Activated naive CD8-positive, alpha-beta T cell treated with anti-CD3 and anti-CD28 coated beads, Interleukin-2, amount 50 U/mL, for 16 hours (primary cell): ENCODE measurements around the gene ZNF333.

Source experiments
- DNase-seq: peaks from one replicate; pipeline ENCODE4 v3.0.0-alpha.2; 2020; ENCODE audit warnings: low read depth, low spot score

The ZNF333 gene

DNA sequence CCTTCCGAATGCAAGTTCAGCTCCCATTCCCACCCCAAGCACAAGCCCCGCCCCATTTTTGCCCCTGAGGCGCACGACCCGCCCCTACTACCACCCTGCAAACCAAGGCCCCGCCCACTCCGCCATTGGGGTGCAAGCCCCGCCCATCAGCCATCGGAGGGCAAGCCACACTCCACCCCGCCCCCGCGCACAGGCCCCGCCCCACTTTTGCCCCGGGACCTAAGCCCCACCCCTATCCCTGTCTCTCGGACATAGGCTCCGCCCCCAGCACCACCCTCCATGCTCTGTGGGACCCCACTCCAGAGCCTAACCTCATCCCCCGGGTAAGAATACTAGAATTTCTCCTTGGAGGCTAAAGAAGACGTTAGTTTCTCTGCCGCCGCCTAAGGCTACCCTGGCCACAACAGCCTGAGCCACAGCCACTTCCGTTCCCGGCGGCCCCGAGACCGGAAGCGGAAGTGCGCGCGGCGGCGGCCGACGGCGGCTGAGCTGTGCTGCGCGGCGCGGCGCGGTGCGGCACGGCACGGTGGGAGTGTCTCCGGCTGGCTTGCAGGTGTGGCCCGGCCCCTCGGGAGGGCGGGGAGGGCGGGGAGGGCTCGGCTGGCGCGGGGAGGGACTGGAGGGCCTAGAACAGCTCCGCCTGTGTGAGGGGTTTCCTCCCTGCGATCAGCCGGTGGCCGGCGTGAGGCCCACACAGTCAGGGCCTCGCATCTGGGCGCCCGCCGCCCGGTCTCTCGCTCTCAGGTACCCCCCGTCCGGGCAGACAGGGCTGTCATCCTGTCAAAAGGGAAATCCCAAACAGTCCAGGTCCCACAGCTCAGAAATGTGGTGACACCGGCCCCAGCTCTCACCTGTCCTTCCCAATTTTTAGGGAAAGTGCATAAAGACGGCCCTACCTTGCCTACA is at the start of gene ZNF333:
Gene ZNF333 (plus strand): TSS at position 451 of the 906 bp plus-strand sequence. CDS start 3,444 bp downstream, outside the sequence.
- peak; percentile 98 for DNase-seq

DNA sequence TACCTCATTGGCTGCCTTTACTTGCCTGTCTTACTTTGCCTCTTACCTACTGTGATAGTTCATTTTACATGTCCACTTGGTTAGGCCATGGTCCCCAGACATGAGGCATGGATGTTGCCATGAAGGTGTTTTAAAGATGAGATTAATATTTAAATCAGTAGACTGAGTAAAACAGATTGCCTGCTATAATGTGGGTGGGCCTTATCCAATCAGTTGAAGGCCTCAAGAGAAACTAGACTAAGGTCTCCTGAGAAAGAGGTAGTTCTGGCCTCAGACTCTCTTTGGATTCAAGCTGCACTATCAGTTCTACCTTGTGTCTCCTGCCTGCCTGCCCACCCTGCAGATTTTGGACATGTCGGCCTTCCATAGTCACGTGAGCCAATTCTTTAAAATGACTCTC is 41.3 kb upstream of the ZNF333 start:
- no peak for DNase-seq

DNA sequence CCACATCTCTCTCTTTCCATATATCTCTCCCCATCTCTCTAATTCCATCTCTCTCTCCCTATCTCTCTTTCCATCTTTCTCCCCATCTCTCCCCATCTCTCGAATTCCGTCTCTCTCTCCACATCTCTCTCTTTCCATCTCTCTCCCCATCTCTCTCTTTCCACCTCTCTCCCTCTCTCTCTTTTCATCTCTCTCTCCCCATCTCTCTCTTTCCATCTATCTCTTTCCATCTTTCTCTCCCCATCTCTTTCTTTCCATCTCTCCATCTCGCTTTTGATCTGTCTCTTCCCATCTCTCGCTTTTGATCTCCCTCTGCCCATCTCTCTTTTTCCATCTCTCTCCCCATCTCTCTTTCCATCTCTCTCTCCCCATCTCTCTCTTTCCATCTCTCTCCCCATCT is 40.8 kb upstream of the ZNF333 start:
- DNase-seq = no peak

DNA sequence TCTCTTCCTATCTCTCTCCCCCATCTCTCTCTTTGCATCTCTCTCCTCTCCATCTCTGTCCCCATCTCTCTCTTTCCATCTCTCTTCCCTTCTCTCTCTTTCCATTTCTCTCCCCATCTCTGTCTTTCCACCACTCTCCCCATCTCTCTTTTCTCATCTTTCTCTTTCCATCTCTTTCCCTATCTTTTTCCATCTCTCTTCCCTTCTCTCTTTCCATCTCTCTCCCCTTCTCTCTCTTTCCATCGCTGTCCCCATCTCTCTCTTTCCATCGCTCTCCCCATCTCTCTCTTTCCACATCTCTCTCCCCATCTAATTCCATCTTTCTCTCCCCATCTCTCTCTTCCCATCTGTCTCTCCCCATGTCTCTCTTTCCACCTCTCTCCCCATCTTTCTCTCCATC is 39.7 kb upstream of the ZNF333 start:
- DNase-seq = no peak

DNA sequence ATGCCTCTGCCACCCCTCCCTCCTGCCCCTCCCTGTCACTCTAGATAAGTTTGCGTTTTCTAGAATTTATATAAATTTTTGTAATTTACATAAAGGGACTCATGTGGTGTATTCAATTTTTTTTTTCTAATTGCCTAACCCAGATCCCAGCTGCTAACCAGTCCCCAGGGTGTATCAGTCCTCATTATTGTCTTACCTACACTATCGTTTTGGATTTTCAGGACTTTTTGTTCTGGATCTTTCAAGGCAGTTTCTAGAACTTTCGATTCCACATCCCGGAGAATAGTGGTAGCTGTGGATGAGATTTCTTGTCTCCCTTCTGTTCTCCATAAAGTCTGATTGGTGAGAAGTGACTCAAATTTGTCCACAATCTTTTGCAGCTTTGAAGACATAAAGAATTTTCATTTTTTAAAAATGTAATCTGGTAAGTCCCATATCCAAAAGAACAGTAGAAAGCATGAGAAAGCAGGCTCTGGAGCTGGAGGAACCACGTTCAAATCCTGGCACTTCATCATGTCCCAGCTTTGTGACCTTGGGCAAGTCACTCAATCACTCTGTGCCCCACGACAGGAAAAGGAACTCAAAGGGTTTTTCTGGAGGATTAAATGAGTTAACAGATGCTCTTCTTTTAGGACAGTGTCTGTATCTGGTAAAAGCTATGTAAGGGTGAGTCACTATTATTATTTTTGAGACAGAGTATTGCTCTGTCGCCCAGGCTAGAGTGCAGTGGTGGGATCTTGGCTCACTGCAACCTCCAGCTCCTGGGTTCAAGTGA is 34.9 kb upstream of the ZNF333 start:
- DNase-seq = no peak

DNA sequence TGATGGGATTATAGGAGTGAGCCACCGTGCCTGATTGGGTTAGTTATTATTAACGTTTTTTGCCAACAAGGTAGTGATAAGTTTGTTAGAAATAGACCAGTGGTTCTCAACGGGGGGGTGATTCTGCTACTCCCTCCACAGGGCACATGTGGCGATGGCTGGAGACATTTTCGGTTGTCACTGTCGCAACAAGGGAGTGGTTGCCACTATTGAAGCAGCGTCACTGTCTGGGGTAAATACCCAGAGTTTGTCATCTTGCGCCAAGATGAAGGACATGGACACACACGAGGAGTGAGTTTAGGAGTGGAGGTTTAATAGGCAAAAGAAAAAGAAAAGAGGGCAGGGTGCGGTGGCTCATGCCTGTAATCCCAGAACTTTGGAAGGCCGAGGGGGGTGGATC is 34.1 kb upstream of the ZNF333 start:
- no peak for DNase-seq

DNA sequence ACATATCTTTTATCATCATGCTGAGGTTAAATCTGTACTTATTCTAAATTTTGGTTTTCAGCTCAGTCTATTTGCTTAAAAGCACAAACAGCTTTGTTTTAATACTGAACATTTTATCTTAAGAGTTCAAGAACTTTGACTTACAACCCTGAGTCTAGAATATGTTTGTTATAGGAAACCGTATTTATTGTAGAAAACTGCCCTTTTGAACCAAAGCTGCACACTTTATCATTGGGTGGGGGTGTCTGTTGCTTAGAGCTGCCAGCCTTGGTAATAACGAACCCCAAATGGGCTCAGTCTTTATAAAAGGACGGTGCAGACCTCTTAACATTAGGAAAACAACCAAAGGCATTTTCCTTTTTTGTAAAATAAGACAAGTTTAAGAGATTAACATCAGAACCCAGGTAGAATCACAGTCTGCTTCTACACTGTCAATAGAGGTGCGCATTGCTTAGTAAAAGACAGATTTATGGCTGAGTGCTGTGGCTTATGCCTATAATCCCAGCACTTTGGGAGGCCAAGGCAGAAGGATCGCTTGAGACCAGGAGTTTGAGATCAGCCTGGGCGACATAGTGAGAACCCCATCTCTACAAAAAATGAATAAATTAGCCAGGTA is 29.9 kb upstream of the ZNF333 start:
- no peak for DNase-seq

DNA sequence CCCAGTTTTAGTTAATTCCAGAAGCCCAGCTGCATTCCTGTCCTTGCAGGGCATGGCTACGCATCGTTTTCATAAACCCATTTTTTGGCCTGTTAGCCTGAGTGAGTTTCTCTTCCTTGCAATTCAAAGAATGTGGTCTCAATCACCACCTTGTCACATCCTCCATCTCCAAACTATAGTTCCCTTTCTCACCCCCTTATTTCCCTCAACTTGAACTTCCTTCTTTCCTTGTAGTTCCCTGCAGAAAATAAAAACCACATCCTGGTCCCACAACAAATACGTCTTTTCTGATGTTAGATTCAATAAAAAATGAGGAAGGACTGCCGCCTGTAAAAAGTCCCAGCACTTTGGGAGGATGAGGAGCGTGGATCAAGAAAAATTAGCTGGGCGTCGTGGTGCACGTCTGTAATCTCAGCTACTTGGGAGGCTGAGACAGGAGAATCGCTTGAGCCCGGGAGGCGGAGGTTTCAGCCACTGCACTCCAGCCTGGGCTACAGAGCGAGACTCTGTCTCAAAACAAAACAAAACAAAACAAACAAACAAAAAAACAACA is 28.4 kb upstream of the ZNF333 start:
- DNase-seq = no peak

DNA sequence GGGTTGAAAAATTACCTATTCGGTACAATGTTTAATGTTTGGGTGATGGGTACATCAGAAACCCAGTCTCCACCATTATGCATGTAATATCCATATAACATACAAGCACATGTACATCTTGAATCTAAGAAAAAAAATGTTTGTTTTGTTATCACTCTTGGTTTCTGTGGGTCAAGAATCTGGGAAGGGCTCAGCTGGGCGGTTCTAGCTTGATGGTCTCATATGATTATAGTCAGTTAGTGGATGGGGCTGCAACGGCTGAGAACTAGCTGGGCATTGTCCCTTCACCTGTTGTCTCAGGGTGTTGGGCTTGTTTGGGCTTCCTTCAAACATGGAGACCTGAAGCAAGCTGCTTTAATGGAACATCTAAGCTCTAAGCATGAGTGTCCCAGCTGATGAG is 19.9 kb upstream of the ZNF333 start:
- no peak for DNase-seq

DNA sequence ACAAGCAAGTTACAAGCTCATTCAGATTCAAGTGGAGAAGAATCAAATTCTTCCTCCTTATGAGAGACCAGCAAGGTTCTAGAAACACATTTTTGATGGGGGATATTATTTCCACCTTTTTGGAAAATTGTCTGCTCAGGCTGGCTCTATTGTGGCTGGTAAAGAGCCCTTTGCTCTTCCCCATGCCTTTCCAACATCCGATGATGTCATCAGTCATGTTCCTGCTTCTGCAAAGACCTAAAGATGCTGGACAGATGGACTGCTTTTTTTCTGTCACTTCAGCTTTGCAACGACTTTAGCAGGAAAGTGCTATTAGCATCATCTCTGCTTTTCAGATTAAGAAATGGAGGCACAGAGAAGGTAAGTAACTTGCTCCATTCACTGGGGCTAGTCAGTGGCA is 19.4 kb upstream of the ZNF333 start:
- DNase-seq = no peak

DNA sequence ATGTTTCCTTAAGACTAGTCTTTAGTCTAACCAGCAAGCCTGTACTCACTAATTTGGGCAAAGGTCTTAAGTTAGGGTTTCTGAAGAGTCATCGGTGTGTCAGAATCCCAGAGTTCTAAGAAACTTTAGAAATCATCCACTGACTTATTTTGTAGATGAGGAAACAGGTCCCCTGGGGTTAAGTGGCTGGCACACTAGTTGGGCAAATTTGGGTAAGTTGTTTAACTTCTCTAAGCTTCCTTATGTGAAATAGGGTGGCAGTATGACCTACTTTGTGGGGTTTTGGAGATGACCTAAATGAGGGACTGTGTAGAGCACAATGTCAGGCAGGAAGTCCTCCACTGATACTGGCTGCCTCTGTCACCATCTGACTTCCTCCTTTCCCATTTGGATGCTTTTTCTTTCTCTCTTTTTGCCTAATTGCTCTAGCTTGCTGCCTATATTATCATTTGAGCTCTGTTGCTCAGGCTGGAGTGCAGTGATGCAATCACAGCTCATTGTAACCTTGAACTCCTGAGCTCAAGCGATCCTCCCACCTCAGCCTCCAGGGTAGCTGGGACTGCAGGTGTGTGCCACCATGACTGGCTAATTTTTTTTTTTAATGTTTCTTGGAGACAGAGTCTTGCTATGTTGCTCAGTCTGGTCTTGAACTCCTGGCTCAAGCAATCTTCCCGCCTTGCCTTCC is 17.5 kb upstream of the ZNF333 start:
- DNase-seq = no peak

DNA sequence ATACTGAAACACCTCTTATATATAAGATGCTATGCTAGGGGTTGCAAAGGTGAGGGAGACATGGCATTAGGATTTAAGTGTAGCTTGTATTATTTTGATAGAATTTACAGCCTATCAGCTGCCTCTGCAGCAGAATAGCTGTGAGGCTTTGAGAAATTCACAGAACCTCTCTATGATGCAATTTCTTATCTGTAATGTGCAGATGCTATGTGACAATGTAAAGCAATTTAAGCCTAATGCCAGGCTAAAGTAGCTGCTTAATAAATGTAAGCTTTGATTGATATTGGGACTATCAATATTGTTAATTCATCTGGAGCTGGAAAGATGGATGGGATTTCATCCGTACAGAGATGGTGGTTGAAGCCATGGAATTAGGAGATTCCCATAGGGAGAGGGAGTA is 16.8 kb upstream of the ZNF333 start:
- no peak for DNase-seq

DNA sequence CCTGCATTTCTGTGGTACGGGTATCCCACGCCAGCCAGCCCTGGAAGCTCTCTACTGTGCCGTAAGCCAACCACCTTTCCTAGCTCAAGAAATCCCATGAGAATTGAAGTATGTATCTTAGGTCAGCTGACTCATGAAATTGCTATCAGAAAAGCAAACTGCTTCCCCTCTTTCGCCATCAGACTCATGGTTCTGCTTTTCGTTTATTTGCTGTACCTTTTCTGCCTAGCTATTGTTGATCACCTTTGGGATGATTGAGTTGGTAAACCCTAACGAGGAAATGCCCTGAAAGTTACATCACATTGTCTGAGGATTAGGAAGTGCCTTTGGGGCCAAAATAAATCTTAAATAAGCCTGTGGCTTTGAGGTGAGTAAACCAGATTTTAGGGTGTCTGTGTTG is 15.1 kb upstream of the ZNF333 start, which contains the start of gene ADGRE3:
Gene ADGRE3 (minus strand): TSS at position 81 of the 400 bp plus-strand sequence. CDS start 74 bp downstream, at position 7.
- DNase-seq = no peak

DNA sequence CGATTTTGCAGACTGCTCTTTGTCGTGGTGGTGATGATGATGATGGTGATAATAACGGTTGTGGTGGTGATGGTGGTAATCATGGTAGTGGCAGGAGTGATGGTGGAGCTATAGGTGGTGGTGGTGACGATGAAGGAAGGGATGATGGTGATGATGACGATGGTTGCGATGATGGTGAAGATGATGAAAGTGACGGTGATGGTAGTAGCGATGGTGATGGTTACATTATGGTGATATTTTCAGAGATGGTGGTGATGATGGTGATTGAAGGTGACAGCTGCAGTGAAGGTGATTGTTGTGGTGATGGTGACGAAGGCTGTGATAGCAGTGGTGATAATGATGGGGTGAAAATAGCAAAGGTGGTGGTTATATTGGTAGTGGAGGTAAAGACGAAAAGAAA is 13.1 kb upstream of the ZNF333 start:
- no peak for DNase-seq

DNA sequence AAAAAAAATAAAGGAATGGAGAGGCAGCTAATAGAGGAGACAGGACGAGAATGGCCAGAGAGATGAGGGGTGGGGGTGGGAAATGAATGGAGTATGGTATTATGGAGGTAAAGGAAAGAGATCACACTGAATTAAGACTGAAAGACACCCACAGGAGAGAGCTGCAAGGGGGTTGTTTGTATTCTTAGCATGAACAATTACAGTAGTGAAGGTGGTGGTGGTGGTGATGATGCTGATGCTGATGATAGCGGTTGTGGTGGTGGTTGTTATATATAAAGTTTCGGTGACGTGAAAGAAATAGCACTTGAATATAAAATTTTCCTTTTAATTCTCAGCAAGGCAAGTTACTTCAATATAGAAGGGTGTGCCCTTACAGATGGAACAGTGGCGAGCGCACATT is 12.4 kb upstream of the ZNF333 start:
- no peak for DNase-seq

DNA sequence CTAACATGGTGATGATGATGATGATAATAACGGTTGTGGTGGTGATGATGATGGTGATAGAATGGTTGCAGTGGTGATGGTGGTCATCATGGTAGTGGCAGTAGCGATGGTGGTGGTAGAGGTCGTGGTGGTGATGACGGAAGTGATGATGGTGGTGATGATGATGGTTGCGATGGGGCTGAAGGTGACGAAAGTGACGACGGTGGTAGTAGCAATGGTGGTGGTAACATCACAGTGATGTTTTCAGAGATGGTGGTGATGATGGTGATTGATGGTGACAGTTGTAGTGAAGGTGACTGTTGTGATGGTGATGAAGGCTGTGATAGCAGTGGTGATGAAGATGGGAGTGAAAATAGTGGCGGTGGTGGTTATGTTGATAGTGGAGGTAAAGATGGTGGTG is 11.6 kb upstream of the ZNF333 start:
- no peak for DNase-seq

DNA sequence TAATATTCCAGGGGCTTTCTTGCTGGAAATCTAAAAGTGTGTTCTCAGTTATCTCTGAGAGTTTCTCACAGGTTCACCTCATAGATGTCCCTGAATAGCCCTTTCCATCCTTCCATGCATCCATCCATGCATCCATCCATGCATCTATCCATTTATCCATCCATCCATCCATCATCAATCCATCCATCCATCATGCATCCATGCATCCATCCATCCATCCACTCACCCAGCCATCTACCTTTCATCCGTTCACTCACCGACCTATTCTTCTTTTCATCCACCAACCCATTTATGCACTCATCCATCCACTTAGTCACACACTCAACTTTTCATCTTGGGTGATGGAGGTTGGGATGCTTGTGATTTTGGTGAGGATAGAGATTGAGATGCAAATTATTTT is 7.8 kb upstream of the ZNF333 start:
- DNase-seq = no peak

DNA sequence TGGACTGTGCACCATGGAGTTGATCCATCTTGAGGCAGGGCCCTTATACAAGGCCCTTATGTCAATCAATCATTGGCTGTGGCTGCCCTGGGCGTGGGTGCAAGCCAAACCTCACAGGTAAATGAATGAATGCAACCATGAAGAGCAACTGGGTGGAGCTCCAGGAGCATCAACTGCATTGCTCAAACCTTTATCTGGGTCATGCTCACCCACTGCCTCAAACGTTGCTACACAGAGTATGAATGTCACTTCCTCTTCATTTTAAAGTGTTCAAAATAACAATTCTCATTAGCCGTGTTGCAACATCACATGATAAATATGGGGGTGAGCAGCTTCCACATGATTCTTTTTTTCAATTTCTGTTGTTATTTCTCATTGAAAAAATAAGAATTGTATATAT is 6.4 kb upstream of the ZNF333 start:
- DNase-seq = no peak

DNA sequence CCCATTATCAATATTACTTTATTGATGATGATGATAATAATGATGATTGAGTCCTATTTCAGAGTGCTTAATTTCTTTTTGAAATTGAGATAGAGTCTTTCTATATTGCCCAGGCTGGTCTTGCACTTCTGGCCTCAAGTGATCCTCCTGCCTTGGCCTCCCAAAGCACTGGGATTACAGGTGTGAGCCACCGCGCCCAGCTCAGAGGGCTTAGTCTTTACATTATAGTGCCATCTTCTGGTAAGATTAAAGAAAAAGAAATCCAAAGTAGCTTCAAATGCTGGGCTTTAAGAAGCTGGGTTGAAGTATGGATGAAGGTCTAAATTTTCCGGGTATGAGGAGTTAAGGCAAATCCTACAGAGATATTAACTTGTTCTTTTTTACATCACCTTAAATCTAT is 3.4 kb upstream of the ZNF333 start:
- DNase-seq = no peak

DNA sequence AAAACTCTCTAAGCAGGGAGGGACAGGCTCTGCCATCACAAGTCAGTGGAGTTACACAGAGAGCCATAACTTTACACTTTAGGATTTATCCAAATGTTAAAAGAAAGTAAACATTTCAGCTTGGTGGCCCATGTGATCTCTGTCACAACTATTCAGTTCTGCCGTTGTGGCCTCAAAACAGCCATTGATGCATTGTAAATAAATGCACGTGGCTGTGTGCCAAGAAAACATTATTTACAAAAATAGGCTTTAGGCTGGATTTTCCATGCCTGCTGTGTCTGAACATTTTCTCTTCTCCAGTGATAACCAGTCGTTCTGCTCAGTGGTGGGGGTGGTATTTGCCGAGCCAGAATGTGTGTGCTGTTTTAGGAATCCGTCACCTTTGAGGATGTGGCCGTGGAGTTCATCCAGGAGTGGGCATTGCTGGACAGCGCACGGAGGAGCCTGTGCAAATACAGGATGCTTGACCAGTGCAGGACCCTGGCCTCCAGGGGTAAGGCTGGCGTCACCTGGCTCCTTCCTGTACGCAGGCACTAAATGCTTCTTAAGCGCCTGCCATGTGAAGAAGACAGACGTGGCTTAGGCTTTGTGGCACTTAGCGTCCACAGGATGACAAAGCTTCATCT is 4.9 kb downstream of the ZNF333 start:
- no peak for DNase-seq

DNA sequence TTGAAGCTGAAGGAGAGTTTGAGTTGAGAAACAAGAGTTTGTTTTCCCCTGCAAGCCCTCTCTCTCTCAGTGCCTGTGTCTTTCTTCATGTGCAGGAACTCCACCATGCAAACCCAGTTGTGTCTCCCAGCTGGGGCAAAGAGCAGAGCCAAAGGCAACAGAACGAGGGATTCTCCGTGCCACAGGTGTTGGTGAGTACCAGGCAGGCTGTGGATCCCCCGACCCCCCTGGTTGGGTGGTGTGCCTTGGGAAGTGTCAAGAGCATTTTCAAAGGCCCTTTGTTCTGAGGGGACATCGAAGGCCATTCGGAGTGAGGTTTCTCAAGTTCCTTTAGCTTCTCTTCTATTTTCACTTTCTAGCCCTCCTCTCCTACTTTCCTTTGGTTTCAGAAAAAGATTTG is 5.6 kb downstream of the ZNF333 start:
- DNase-seq = no peak
